DOHH2 (cell line): ENCODE measurements around the gene ANKRD33.

ENCODE experiments used
- H3F3A ChIP-seq: fragments of 200-600 bp; sonication (generic), shearing (Covaris generic); 2 replicates; pipeline ENCODE4 v1.6.0; 2016; ENCODE audit warnings: antibody characterized with exemption, mild to moderate bottlenecking; ENCODE audit not compliant: control insufficient read depth, insufficient read depth
- H3K27ac ChIP-seq: fragments of 200-600 bp; sonication (generic); 2 replicates; pipeline ENCODE4 v1.5.1; 2014; ENCODE audit warnings: low read depth, mild to moderate bottlenecking, low read length, moderate library complexity
- H3K27me3 ChIP-seq: fragments of 200-600 bp; sonication (generic); 2 replicates; pipeline ENCODE4 v1.6.1; 2014; ENCODE audit warnings: mild to moderate bottlenecking, low read length, mixed read lengths; ENCODE audit not compliant: control insufficient read depth
- H3K36me3 ChIP-seq: fragments of 200-600 bp; sonication (generic); 2 replicates; pipeline ENCODE4 v1.6.1; 2014; ENCODE audit warnings: mild to moderate bottlenecking, low read length, moderate library complexity, mixed read lengths; ENCODE audit not compliant: control insufficient read depth
- H3K4me1 ChIP-seq: fragments of 200-600 bp; sonication (generic); 2 replicates; pipeline ENCODE4 v1.6.1; 2014; ENCODE audit warnings: mild to moderate bottlenecking, low read length, mixed read lengths; ENCODE audit not compliant: control insufficient read depth
- H3K4me2 ChIP-seq: fragments of 200-600 bp; sonication (generic); 2 replicates; pipeline ENCODE4 v1.6.0; 2014; ENCODE audit warnings: mild to moderate bottlenecking, low read length, moderate library complexity
- H3K4me3 ChIP-seq: fragments of 200-600 bp; sonication (generic); 2 replicates; pipeline ENCODE4 v1.5.1; 2014; ENCODE audit warnings: mild to moderate bottlenecking, low read length, mixed read lengths
- H3K79me2 ChIP-seq: fragments of 200-600 bp; sonication (generic); 2 replicates; pipeline ENCODE4 v1.6.1; 2014; ENCODE audit warnings: mild to moderate bottlenecking, low read length, mixed read lengths; ENCODE audit not compliant: control insufficient read depth
- H3K9me2 ChIP-seq: fragments of 200-600 bp; sonication (generic); replicated peaks from 2 replicates; pipeline ENCODE4 v1.6.1; 2014; ENCODE audit warnings: mild to moderate bottlenecking, low read length, mixed read lengths; ENCODE audit not compliant: control insufficient read depth
- H3K9me3 ChIP-seq: fragments of 200-600 bp; sonication (generic); 2 replicates; pipeline ENCODE4 v1.6.1; 2014; ENCODE audit warnings: antibody characterized with exemption, low read length, mixed read lengths; ENCODE audit not compliant: control insufficient read depth, insufficient read depth
- H4K20me1 ChIP-seq: fragments of 200-600 bp; sonication (generic); 2 replicates; pipeline ENCODE4 v1.6.0; 2014; ENCODE audit warnings: low read depth, mild to moderate bottlenecking, antibody characterized with exemption, low read length, moderate library complexity; ENCODE audit not compliant: control insufficient read depth, insufficient read depth
- EZH2phosphoT487 ChIP-seq: fragments of 200-600 bp; sonication (generic); IDR thresholded peaks from 2 replicates; pipeline ENCODE4 v1.6.1; 2017; ENCODE audit warnings: borderline replicate concordance, mild to moderate bottlenecking, antibody characterized with exemption, low read length, moderate library complexity, mixed read lengths
- TF ChIP-seq, protein P1 (sequence below): fragments of 200-600 bp; sonication (generic); IDR thresholded peaks from one replicate; pipeline ENCODE4 v1.5.1; 2014; ENCODE audit warnings: antibody characterized with exemption, mild to moderate bottlenecking, low read depth, low read length; ENCODE audit not compliant: poor library complexity, severe bottlenecking

The ANKRD33 gene

DNA sequence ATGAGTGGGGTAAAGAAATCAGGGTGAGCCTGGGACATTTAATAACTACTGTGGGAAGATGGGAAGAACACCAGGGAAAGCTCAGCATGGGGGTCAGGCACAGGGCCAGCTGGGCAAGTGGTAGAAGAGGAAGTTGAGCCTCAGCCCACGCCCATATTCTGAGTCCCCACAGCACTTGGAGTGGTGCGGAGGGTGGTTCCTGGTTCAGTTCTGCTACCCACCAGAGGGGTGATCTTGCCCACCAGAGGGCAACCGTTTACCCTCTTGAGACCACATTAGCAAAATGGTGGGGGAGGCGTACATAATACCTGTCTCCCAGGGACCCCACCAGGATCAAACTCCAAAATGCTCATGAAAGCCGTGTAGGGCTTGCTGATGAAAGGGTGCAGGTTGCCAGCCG is 16.8 kb upstream of the ANKRD33 start:
- no peaks in the 10 kb centered on the region for H3K79me2 ChIP-seq
- H3K4me1 ChIP-seq, result no peaks in the 10 kb centered on the region
- no peak overlapping the region for H3K4me2 ChIP-seq
- H3F3A ChIP-seq, result no peaks in the 10 kb centered on the region
- no peaks in the 10 kb centered on the region for H3K9me3 ChIP-seq
- H3K36me3 ChIP-seq, result no peaks in the 10 kb centered on the region
- no peak overlapping the region for H3K27ac ChIP-seq
- H4K20me1 ChIP-seq, result no peaks in the 10 kb centered on the region
- no peak overlapping the region for H3K4me3 ChIP-seq
- H3K9me2 ChIP-seq, result no peaks in the 10 kb centered on the region
- TF ChIP-seq, protein P1, sequence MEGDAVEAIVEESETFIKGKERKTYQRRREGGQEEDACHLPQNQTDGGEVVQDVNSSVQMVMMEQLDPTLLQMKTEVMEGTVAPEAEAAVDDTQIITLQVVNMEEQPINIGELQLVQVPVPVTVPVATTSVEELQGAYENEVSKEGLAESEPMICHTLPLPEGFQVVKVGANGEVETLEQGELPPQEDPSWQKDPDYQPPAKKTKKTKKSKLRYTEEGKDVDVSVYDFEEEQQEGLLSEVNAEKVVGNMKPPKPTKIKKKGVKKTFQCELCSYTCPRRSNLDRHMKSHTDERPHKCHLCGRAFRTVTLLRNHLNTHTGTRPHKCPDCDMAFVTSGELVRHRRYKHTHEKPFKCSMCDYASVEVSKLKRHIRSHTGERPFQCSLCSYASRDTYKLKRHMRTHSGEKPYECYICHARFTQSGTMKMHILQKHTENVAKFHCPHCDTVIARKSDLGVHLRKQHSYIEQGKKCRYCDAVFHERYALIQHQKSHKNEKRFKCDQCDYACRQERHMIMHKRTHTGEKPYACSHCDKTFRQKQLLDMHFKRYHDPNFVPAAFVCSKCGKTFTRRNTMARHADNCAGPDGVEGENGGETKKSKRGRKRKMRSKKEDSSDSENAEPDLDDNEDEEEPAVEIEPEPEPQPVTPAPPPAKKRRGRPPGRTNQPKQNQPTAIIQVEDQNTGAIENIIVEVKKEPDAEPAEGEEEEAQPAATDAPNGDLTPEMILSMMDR, result peak; percentile 37
- no peak for TF ChIP-seq EZH2phosphoT487
- H3K27me3 ChIP-seq, result peaks cover 7% of the 10 kb centered on the region

- Histone ChIP-seq H3K4me3 (no peak overlapping the region), H3F3A (no peaks in the 10 kb centered on the region), H3K4me2 (no peak overlapping the region), H3K9me2 (no peaks in the 10 kb centered on the region), H3K27me3 (peaks cover 7% of the 10 kb centered on the region), H3K4me1 (no peaks in the 10 kb centered on the region), H3K79me2 (no peaks in the 10 kb centered on the region), H3K9me3 (no peaks in the 10 kb centered on the region), H3K27ac (no peak overlapping the region), H3K36me3 (no peaks in the 10 kb centered on the region), H4K20me1 (no peaks in the 10 kb centered on the region)
- TF ChIP-seq EZH2phosphoT487, result no peak
- TF ChIP-seq, protein P1, result no peak
Measured at GRCh38 chr12:51871918-51872688, 15.8 kb upstream of the ANKRD33 start.

GRCh38 chr12:51872689-51872981 is 15.3 kb upstream of the ANKRD33 start:
- Histone ChIP-seq H3K4me3 (no peak overlapping the region), H3K4me2 (no peak overlapping the region), H4K20me1 (no peaks in the 10 kb centered on the region), H3F3A (no peaks in the 10 kb centered on the region), H3K36me3 (no peaks in the 10 kb centered on the region), H3K4me1 (no peaks in the 10 kb centered on the region), H3K9me2 (no peaks in the 10 kb centered on the region), H3K79me2 (no peaks in the 10 kb centered on the region), H3K27me3 (peaks cover 7% of the 10 kb centered on the region), H3K27ac (no peak overlapping the region), H3K9me3 (no peaks in the 10 kb centered on the region)
- TF ChIP-seq, protein P1, result no peak
- TF ChIP-seq EZH2phosphoT487, result no peak
